HG02763 (cell line): ENCODE measurements around the gene SMPDL3A.
A peak's percentile ranks its signal among the peaks of the same experiment; 100 is the strongest.

Experiments used
- ATAC-seq: cut with Tn5 transposase; IDR thresholded peaks from one replicate; pipeline ENCODE4 v1.9.1; 2021; ENCODE audit warnings: mild to moderate bottlenecking, moderate library complexity; ENCODE audit not compliant: unreplicated experiment

Gene SMPDL3A

GRCh38 chr6:122853259-122853995, 64.4 kb downstream of the SMPDL3A start:
- peak; percentile 95 for ATAC-seq
